CD14-positive monocyte (primary cell): ENCODE results near the gene TMEM220. TPM values are rescaled to one million over a fixed set of nuclear protein-coding genes. Genes with fewer than 3 reads are reported as not detected.

ENCODE experiments used
- DNase-seq, 3 donors: peaks; one replicate each; pipeline ENCODE4 v3.0.0-alpha.2; 2011 to 2022
- H2AFZ ChIP-seq: 2 replicates; pipeline ENCODE4 v1.6.0; 2012; ENCODE audit warnings: mild to moderate bottlenecking, low read depth, low read length, inconsistent platforms; ENCODE audit not compliant: insufficient read depth, poor library complexity, severe bottlenecking
- H3K27ac ChIP-seq, 2 donors: 1 replicate in 1 of 2; 2 replicates in 1 of 2; pipeline ENCODE4 v1.5.1; 2012 to 2013; ENCODE audit warnings: low read length in 2 of 2, control low read depth in 1 of 2, inconsistent platforms in 1 of 2, low read depth in 1 of 2, mild to moderate bottlenecking in 1 of 2
- H3K27me3 ChIP-seq, 2 donors: one replicate each; pipeline versions ENCODE4 v1.6.0 to v1.6.1; 2011 to 2013; ENCODE audit warnings: low read length in 2 of 2; ENCODE audit not compliant: control insufficient read depth in 2 of 2, insufficient read depth in 2 of 2
- H3K36me3 ChIP-seq, 2 donors: replicated peaks in 1 of 2; 1 replicate in 1 of 2; 2 replicates in 1 of 2; pipeline versions ENCODE4 v1.5.1 to v1.6.1; 2012 to 2013; ENCODE audit warnings: low read length in 2 of 2, control low read depth in 1 of 2, inconsistent platforms in 1 of 2, mild to moderate bottlenecking in 1 of 2; ENCODE audit not compliant: insufficient read depth in 2 of 2, control insufficient read depth in 1 of 2
- H3K4me1 ChIP-seq, 2 donors: 1 replicate in 1 of 2; 2 replicates in 1 of 2; pipeline versions ENCODE4 v1.5.1 to v1.6.1; 2012 to 2013; ENCODE audit warnings: low read length in 2 of 2, control low read depth in 1 of 2, inconsistent platforms in 1 of 2, mild to moderate bottlenecking in 1 of 2, moderate library complexity in 1 of 2; ENCODE audit not compliant: insufficient read depth in 2 of 2, control insufficient read depth in 1 of 2
- H3K4me2 ChIP-seq: replicated peaks from 2 replicates; pipeline ENCODE3; 2012; ENCODE audit warnings: low read length, moderate library complexity, mild to moderate bottlenecking; ENCODE audit not compliant: poor library complexity, severe bottlenecking; ENCODE audit errors: extremely low read depth
- H3K4me3 ChIP-seq, 3 experiments: fragments of 200-600 bp in 1 of 3; sonication (generic) in 1 of 3; replicated peaks in 1 of 3; 1 replicate in 2 of 3; 2 replicates in 1 of 3; pipeline ENCODE4 v1.5.1; 2011 to 2013; ENCODE audit warnings: low read length in 3 of 3, mild to moderate bottlenecking in 3 of 3, control low read depth in 2 of 3, low read depth in 2 of 3, inconsistent platforms in 1 of 3, moderate library complexity in 1 of 3
- H3K79me2 ChIP-seq: 2 replicates; pipeline ENCODE4 v1.6.0; 2012; ENCODE audit warnings: mild to moderate bottlenecking, control low read depth, inconsistent platforms, low read length, moderate library complexity; ENCODE audit not compliant: insufficient read depth
- H3K9ac ChIP-seq: 2 replicates; pipeline ENCODE4 v1.6.0; 2017; ENCODE audit warnings: low read length, mild to moderate bottlenecking; ENCODE audit not compliant: insufficient read depth, poor library complexity, severe bottlenecking
- H3K9me3 ChIP-seq, 2 donors: replicated peaks in 1 of 2; 1 replicate in 1 of 2; 2 replicates in 1 of 2; pipeline versions ENCODE4 v1.5.1 to v1.6.1; 2012 to 2013; ENCODE audit warnings: low read length in 2 of 2, control low read depth in 1 of 2; ENCODE audit not compliant: control insufficient read depth in 1 of 2, insufficient read depth in 1 of 2
- H4K20me1 ChIP-seq: 2 replicates; pipeline ENCODE4 v1.6.0; 2012; ENCODE audit warnings: mild to moderate bottlenecking, low read length, control low read depth, moderate library complexity; ENCODE audit not compliant: insufficient read depth
- H3K27ac Mint-ChIP-seq, 7 donors: one replicate each; pipeline ENCODE4 v1.8.0; 2020; ENCODE audit warnings: mild to moderate bottlenecking in 7 of 7, mixed read lengths in 7 of 7, moderate library complexity in 6 of 7, inconsistent platforms in 2 of 7
- H3K27me3 Mint-ChIP-seq, 3 donors: one replicate each; pipeline ENCODE4 v1.8.0; 2021 to 2022; ENCODE audit warnings: low read depth in 3 of 3, mild to moderate bottlenecking in 3 of 3, mixed read lengths in 3 of 3, moderate library complexity in 3 of 3, inconsistent platforms in 1 of 3
- H3K36me3 Mint-ChIP-seq, 2 donors: one replicate each; pipeline ENCODE4 v1.8.0; 2020; ENCODE audit warnings: mixed read lengths in 2 of 2, inconsistent platforms in 1 of 2, mild to moderate bottlenecking in 1 of 2
- H3K4me1 Mint-ChIP-seq: one replicate; pipeline ENCODE4 v1.8.0; 2020; ENCODE audit warnings: mild to moderate bottlenecking, mixed read lengths
- H3K4me3 Mint-ChIP-seq, 2 donors: one replicate each; pipeline ENCODE4 v1.8.0; 2020; ENCODE audit warnings: mild to moderate bottlenecking in 2 of 2, mixed read lengths in 2 of 2, moderate library complexity in 1 of 2
- H3K9me3 Mint-ChIP-seq, 7 donors: one replicate each; pipeline ENCODE4 v1.8.0; 2020 to 2022; ENCODE audit warnings: mixed read lengths in 7 of 7, mild to moderate bottlenecking in 6 of 7, moderate library complexity in 6 of 7, inconsistent platforms in 2 of 7
- WGBS: methylation state at CpG from one replicate; pipeline ENCODE4 v1.1.5; 2013; ENCODE audit warnings: missing lambda C conversion rate; ENCODE audit not compliant: insufficient coverage; 5-methylcytosine and 5-hydroxymethylcytosine counted together
- intact Hi-C, 2 donors: fragments of 100-400 bp; cut with micrococcal nuclease; formaldehyde crosslinking; loops; one replicate each; pipeline versions ENCODE4 v1.15.0 to v1.15.1; 2023
- polyA plus RNA-seq, 3 donors: library from polyadenylated mRNA; depleted of rRNA in 1 of 3; unstranded in 2 of 3; stranded (reverse) in 1 of 3; fragments of 300-500 nt in 2 of 3; fragments of >200 nt in 1 of 3; fragmentation: Illumina TruSeq in 2 of 3; gene quantifications; 1 replicate in 2 of 3; 2 replicates in 1 of 3; pipeline ENCODE4 v1.2.3, GENCODE V29; 2012 to 2021
- TF ChIP-seq, protein P1 (sequence below): fragments of 200-600 bp; IDR thresholded peaks from one replicate; pipeline ENCODE4 v1.8.0; 2022; ENCODE audit warnings: antibody characterized with exemption, mild to moderate bottlenecking

TMEM220 gene
- polyA plus RNA-seq, 3 donors, result 0.33 to 4.8 (median 1.1) TPM

GRCh38 chr17:10754109-10754508 is 24.3 kb upstream of the TMEM220 start:
- intact Hi-C loops, result no loop called here
- Histone ChIP-seq H3K27ac (no peak overlapping the region), H3K4me3 (no peak overlapping the region), H3K36me3 (no peaks in the 10 kb centered on the region), H3K4me2 (no peak overlapping the region), H2AFZ (no peak overlapping the region), H3K9me3 (no peaks in the 10 kb centered on the region), H3K4me1 (no peaks in the 10 kb centered on the region), H4K20me1 (no peaks in the 10 kb centered on the region), H3K79me2 (no peaks in the 10 kb centered on the region), H3K9ac (no peak overlapping the region), H3K27me3 (no peaks in the 10 kb centered on the region)
- TF ChIP-seq, protein P1, sequence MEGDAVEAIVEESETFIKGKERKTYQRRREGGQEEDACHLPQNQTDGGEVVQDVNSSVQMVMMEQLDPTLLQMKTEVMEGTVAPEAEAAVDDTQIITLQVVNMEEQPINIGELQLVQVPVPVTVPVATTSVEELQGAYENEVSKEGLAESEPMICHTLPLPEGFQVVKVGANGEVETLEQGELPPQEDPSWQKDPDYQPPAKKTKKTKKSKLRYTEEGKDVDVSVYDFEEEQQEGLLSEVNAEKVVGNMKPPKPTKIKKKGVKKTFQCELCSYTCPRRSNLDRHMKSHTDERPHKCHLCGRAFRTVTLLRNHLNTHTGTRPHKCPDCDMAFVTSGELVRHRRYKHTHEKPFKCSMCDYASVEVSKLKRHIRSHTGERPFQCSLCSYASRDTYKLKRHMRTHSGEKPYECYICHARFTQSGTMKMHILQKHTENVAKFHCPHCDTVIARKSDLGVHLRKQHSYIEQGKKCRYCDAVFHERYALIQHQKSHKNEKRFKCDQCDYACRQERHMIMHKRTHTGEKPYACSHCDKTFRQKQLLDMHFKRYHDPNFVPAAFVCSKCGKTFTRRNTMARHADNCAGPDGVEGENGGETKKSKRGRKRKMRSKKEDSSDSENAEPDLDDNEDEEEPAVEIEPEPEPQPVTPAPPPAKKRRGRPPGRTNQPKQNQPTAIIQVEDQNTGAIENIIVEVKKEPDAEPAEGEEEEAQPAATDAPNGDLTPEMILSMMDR, result peak; percentile 20
- WGBS, result 67% methylated on average over 1 of the region's 2 CpGs
- Mint-ChIP-seq H3K4me1 (peaks cover 10% of the 10 kb centered on the region), H3K4me3 (no peak overlapping the region), H3K9me3 (peaks cover 0 to 3% (median 0%) of the 10 kb centered on the region in 7 donors), H3K27ac (no peak overlapping the region), H3K27me3 (peaks cover 0 to 9% (median 4%) of the 10 kb centered on the region in 3 donors), H3K36me3 (no peaks in the 10 kb centered on the region)
- DNase-seq, result no peak

DNA sequence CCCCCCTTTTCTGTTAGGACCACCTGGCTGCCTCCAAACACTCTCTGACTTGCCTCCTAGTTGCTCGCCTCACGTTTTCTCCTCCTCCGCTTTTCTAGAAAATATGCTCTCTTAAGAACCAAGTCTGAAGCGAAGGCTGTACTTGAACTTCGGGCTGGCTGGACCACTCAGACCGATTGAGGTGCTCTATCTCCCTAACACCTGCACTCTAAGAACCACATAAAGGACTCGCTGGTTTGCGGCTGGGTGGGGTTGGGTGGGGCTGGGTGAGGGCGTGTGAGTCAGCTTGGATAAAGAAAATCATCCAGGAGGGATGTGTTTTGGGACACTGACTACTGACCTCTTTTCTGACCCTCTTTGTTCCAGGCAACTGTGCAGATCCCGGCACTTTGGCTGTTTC is 22.9 kb upstream of the TMEM220 start:
- peaks cover 10% of the 10 kb centered on the region for H3K4me1 Mint-ChIP-seq
- WGBS, result 97% methylated on average over 4 of the region's 10 CpGs
- no peak overlapping the region for H3K27ac Mint-ChIP-seq
- Histone ChIP-seq H3K4me2 (no peak overlapping the region), H3K4me1 (no peaks in the 10 kb centered on the region), H3K9ac (no peak overlapping the region), H3K4me3 (no peak overlapping the region), H4K20me1 (no peaks in the 10 kb centered on the region), H3K79me2 (no peaks in the 10 kb centered on the region), H3K27me3 (no peaks in the 10 kb centered on the region), H3K9me3 (no peaks in the 10 kb centered on the region), H2AFZ (no peak overlapping the region), H3K27ac (no peak overlapping the region), H3K36me3 (no peaks in the 10 kb centered on the region)
- H3K4me3 Mint-ChIP-seq, result no peak overlapping the region
- peaks cover 0 to 9% (median 4%) of the 10 kb centered on the region in 3 donors for H3K27me3 Mint-ChIP-seq
- intact Hi-C loops, result no loop called here
- peaks cover 0 to 3% (median 0%) of the 10 kb centered on the region in 7 donors for H3K9me3 Mint-ChIP-seq
- no peak for DNase-seq
- TF ChIP-seq, protein P1, result no peak
- no peaks in the 10 kb centered on the region for H3K36me3 Mint-ChIP-seq
